ENCODE data around the gene CFAP157.

The CFAP157 gene

GRCh38 chr9:127715470-127716337 lies 8.9 kb downstream of the CFAP157 start, which contains the start of the genes PTRH1 and TTC16:
Gene PTRH1 (minus strand): TSS chr9:127715663. CDS start chr9:127715639, 24 bp downstream.
Gene TTC16 (plus strand): TSS chr9:127716079. CDS start chr9:127716146, 67 bp downstream.
- Histone ChIP-seq H3K36me3 (ENCODE audit: insufficient read depth, low read length) (no peaks in the 10 kb centered on the region), H3K9me3 (ENCODE audit: low read depth, low read length) (no peaks in the 10 kb centered on the region), H3K4me3 (peak within 1 kb of the TSS; percentile 86), H3K27ac (no peak within 1 kb of the TSS), H3K9ac (ENCODE audit: insufficient read length) (peak within 1 kb of the TSS; percentile 62)
- peak; percentile 39 for DNase-seq (ENCODE audit: low read depth, low spot score)
- TF ChIP-seq EZH2 (IDR thresholded peaks at IDR 0.05) (no peak), POLR2AphosphoS5 (IDR thresholded peaks at IDR 0.05; ENCODE audit: borderline replicate concordance, low read depth, low read length) (peak; percentile 31; the same call in 1 of the 2 replicates)

GRCh38 chr9:127716412-127716811 lies 9.6 kb downstream of the CFAP157 start:
- no peak overlapping the region for H3K27ac ChIP-seq
- H3K36me3 ChIP-seq (ENCODE audit: insufficient read depth, low read length) = no peaks in the 10 kb centered on the region
- TF ChIP-seq FOXP2 (optimal IDR thresholded peaks at IDR 0.05; ENCODE audit: control extremely low read depth, extremely low read length, insufficient read depth) (no peak), EZH2 (IDR thresholded peaks at IDR 0.05) (no peak), POLR2AphosphoS5 (IDR thresholded peaks at IDR 0.05; ENCODE audit: borderline replicate concordance, low read depth, low read length) (no peak)
- no peaks in the 10 kb centered on the region for H3K9me3 ChIP-seq (ENCODE audit: low read depth, low read length)
- no peak for DNase-seq (ENCODE audit: low read depth, low spot score)
- H3K4me3 ChIP-seq = peak overlapping the region; percentile 86
- no peak overlapping the region for H3K9ac ChIP-seq (ENCODE audit: insufficient read length)

- TF ChIP-seq FOXP2 (optimal IDR thresholded peaks at IDR 0.05; ENCODE audit: control extremely low read depth, extremely low read length, insufficient read depth) (no peak), POLR2AphosphoS5 (IDR thresholded peaks at IDR 0.05; ENCODE audit: borderline replicate concordance, low read depth, low read length) (no peak), EZH2 (IDR thresholded peaks at IDR 0.05) (no peak)
- Histone ChIP-seq H3K36me3 (ENCODE audit: insufficient read depth, low read length) (no peaks in the 10 kb centered on the region), H3K9me3 (ENCODE audit: low read depth, low read length) (no peaks in the 10 kb centered on the region), H3K4me3 (no peak overlapping the region), H3K9ac (ENCODE audit: insufficient read length) (no peak overlapping the region), H3K27ac (no peak overlapping the region)
- DNase-seq (ENCODE audit: low read depth, low spot score) = no peak
These were observed 11.0 kb downstream of the CFAP157 start for GRCh38 chr9:127717766-127718165.

- TF ChIP-seq EZH2 (IDR thresholded peaks at IDR 0.05) = no peak
- TF ChIP-seq POLR2AphosphoS5 (IDR thresholded peaks at IDR 0.05; ENCODE audit: borderline replicate concordance, low read depth, low read length) = no peak
- TF ChIP-seq FOXP2 (optimal IDR thresholded peaks at IDR 0.05; ENCODE audit: control extremely low read depth, extremely low read length, insufficient read depth) = no peak
- no peak overlapping the region for H3K27ac ChIP-seq
- H3K36me3 ChIP-seq (ENCODE audit: insufficient read depth, low read length) = no peaks in the 10 kb centered on the region
- DNase-seq (ENCODE audit: low read depth, low spot score) = no peak
- no peak overlapping the region for H3K9ac ChIP-seq (ENCODE audit: insufficient read length)
- H3K9me3 ChIP-seq (ENCODE audit: low read depth, low read length) = no peaks in the 10 kb centered on the region
- no peak overlapping the region for H3K4me3 ChIP-seq
These were observed 13.5 kb downstream of the CFAP157 start for GRCh38 chr9:127720031-127720864.

- TF ChIP-seq FOXP2 (optimal IDR thresholded peaks at IDR 0.05; ENCODE audit: control extremely low read depth, extremely low read length, insufficient read depth) (no peak), POLR2AphosphoS5 (IDR thresholded peaks at IDR 0.05; ENCODE audit: borderline replicate concordance, low read depth, low read length) (no peak), EZH2 (IDR thresholded peaks at IDR 0.05) (no peak)
- no peaks in the 10 kb centered on the region for H3K36me3 ChIP-seq (ENCODE audit: insufficient read depth, low read length)
- H3K27ac ChIP-seq = no peak overlapping the region
- no peak overlapping the region for H3K9ac ChIP-seq (ENCODE audit: insufficient read length)
- no peaks in the 10 kb centered on the region for H3K9me3 ChIP-seq (ENCODE audit: low read depth, low read length)
- H3K4me3 ChIP-seq = no peak overlapping the region
- no peak for DNase-seq (ENCODE audit: low read depth, low spot score)
These were observed 14.1 kb downstream of the CFAP157 start for GRCh38 chr9:127720865-127721227.

GRCh38 chr9:127721391-127721821 lies 14.6 kb downstream of the CFAP157 start:
- no peak for DNase-seq (ENCODE audit: low read depth, low spot score)
- Histone ChIP-seq H3K36me3 (ENCODE audit: insufficient read depth, low read length) (no peaks in the 10 kb centered on the region), H3K9me3 (ENCODE audit: low read depth, low read length) (no peaks in the 10 kb centered on the region), H3K9ac (ENCODE audit: insufficient read length) (no peak overlapping the region), H3K4me3 (no peak overlapping the region), H3K27ac (no peak overlapping the region)
- no peak for TF ChIP-seq POLR2AphosphoS5 (IDR thresholded peaks at IDR 0.05; ENCODE audit: borderline replicate concordance, low read depth, low read length)
- TF ChIP-seq FOXP2 (optimal IDR thresholded peaks at IDR 0.05; ENCODE audit: control extremely low read depth, extremely low read length, insufficient read depth) = no peak
- TF ChIP-seq EZH2 (IDR thresholded peaks at IDR 0.05) = no peak

GRCh38 chr9:127722055-127722745 lies 15.4 kb downstream of the CFAP157 start:
- no peak overlapping the region for H3K9ac ChIP-seq (ENCODE audit: insufficient read length)
- no peaks in the 10 kb centered on the region for H3K36me3 ChIP-seq (ENCODE audit: insufficient read depth, low read length)

GRCh38 chr9:127723013-127723412 lies 16.2 kb downstream of the CFAP157 start:
- no peaks in the 10 kb centered on the region for H3K36me3 ChIP-seq (ENCODE audit: insufficient read depth, low read length)
- H3K27ac ChIP-seq = no peak overlapping the region
- no peak overlapping the region for H3K9ac ChIP-seq (ENCODE audit: insufficient read length)
- no peak for DNase-seq (ENCODE audit: low read depth, low spot score)
- TF ChIP-seq EZH2 (IDR thresholded peaks at IDR 0.05) (no peak), FOXP2 (optimal IDR thresholded peaks at IDR 0.05; ENCODE audit: control extremely low read depth, extremely low read length, insufficient read depth) (no peak), POLR2AphosphoS5 (IDR thresholded peaks at IDR 0.05; ENCODE audit: borderline replicate concordance, low read depth, low read length) (no peak)
- no peaks in the 10 kb centered on the region for H3K9me3 ChIP-seq (ENCODE audit: low read depth, low read length)
- H3K4me3 ChIP-seq = no peak overlapping the region

More at GRCh38 chr9:127722055-127722745, 15.4 kb downstream of the CFAP157 start:
- no peak overlapping the region for H3K27ac ChIP-seq
- DNase-seq (ENCODE audit: low read depth, low spot score) = no peak
- no peak overlapping the region for H3K4me3 ChIP-seq
- no peaks in the 10 kb centered on the region for H3K9me3 ChIP-seq (ENCODE audit: low read depth, low read length)
- TF ChIP-seq EZH2 (IDR thresholded peaks at IDR 0.05) = no peak
